SK-N-SH (cell line): Measurements from ENCODE around the gene PLEKHG3. TPM values are rescaled to one million over a fixed set of nuclear protein-coding genes. Genes with fewer than 3 reads are reported as not detected.

Source experiments
- CTCF ChIA-PET: fragments of 300-600, 350-600 bp; formaldehyde crosslinking; extraction: SDS; loops from one replicate; lab custom pipeline; 2021; lab: Yijun Ruan, JAX
- POLR2A ChIA-PET: fragments of 350-600 bp; sonication (Branson Sonifier 250); formaldehyde crosslinking; extraction: SDS; loops from one replicate; lab custom pipeline; 2020; ENCODE audit warnings: antibody characterized with exemption, inconsistent platforms; lab: Yijun Ruan, JAX
- DNase-seq: peaks from one replicate; pipeline ENCODE4 v3.0.0; 2012
- H2AFZ ChIP-seq: fragments of 200-600 bp; sonication (generic); 2 replicates; pipeline ENCODE4 v1.8.1; 2016; ENCODE audit warnings: antibody characterized with exemption, mild to moderate bottlenecking, low read depth
- H3F3A ChIP-seq: fragments of 200-600 bp; sonication (generic); replicated peaks from 2 replicates; pipeline ENCODE3; 2016; ENCODE audit warnings: antibody characterized with exemption, mild to moderate bottlenecking; ENCODE audit not compliant: insufficient read depth
- H3K27ac ChIP-seq, 2 experiments: fragments of 200-500 bp in 1 of 2; fragments of 200-600 bp in 1 of 2; sonication (Bioruptor generic) in 1 of 2; sonication (generic), shearing (Covaris generic) in 1 of 2; 2 replicates each; pipeline versions ENCODE4 v1.5.1 to v1.6.1; 2014 to 2016; ENCODE audit warnings: low read depth in 2 of 2, inconsistent platforms in 1 of 2, low read length in 1 of 2, mild to moderate bottlenecking in 1 of 2, mixed read lengths in 1 of 2
- H3K27me3 ChIP-seq: fragments of 200-600 bp; sonication (generic), shearing (Covaris generic); 2 replicates; pipeline ENCODE4 v1.6.1; 2016; ENCODE audit warnings: mixed run types; ENCODE audit not compliant: insufficient read depth
- H3K36me3 ChIP-seq, 2 experiments: fragments of 200-500 bp in 1 of 2; fragments of 200-600 bp in 1 of 2; sonication (Bioruptor generic) in 1 of 2; sonication (generic) in 1 of 2; replicated peaks in 1 of 2; 2 replicates each; pipeline versions ENCODE3 to v1.5.1; 2014 to 2016; ENCODE audit warnings: low read length in 1 of 2, mild to moderate bottlenecking in 1 of 2; ENCODE audit not compliant: insufficient read depth in 2 of 2, control insufficient read depth in 1 of 2
- H3K4me1 ChIP-seq, 2 experiments: fragments of 200-500 bp in 1 of 2; fragments of 200-600 bp in 1 of 2; sonication (Bioruptor generic) in 1 of 2; sonication (generic), shearing (Covaris generic) in 1 of 2; 2 replicates each; pipeline versions ENCODE4 v1.5.1 to v1.6.1; 2014 to 2016; ENCODE audit warnings: low read depth in 1 of 2, low read length in 1 of 2, mixed run types in 1 of 2; ENCODE audit not compliant: insufficient read depth in 2 of 2, control insufficient read depth in 1 of 2
- H3K4me2 ChIP-seq: fragments of 200-600 bp; sonication (generic), shearing (Covaris generic); 2 replicates; pipeline ENCODE4 v1.6.1; 2017; ENCODE audit warnings: mixed run types
- H3K4me3 ChIP-seq, 2 experiments: fragments of 200-500 bp in 1 of 2; fragments of 200-600 bp in 1 of 2; sonication (Bioruptor generic) in 1 of 2; sonication (generic), shearing (Covaris generic) in 1 of 2; 2 replicates each; pipeline versions ENCODE4 v1.5.1 to v1.8.1; 2014 to 2016; ENCODE audit warnings: low read depth in 2 of 2, inconsistent platforms in 1 of 2, low read length in 1 of 2, mild to moderate bottlenecking in 1 of 2, mixed read lengths in 1 of 2, moderate library complexity in 1 of 2
- H3K79me2 ChIP-seq: fragments of 200-600 bp; sonication (generic); 2 replicates; pipeline ENCODE4 v1.8.1; 2017; ENCODE audit warnings: mild to moderate bottlenecking; ENCODE audit not compliant: insufficient read depth
- H3K9ac ChIP-seq: fragments of 200-600 bp; sonication (generic); 2 replicates; pipeline ENCODE4 v1.6.1; 2017; ENCODE audit warnings: mixed run types
- H3K9me2 ChIP-seq: fragments of 200-600 bp; sonication (generic); 2 replicates; pipeline ENCODE4 v1.6.1; 2017; ENCODE audit warnings: mixed run types
- H3K9me3 ChIP-seq: fragments of 200-600 bp; sonication (generic); 2 replicates; pipeline ENCODE4 v1.6.1; 2017; ENCODE audit warnings: mixed run types, mild to moderate bottlenecking, moderate library complexity
- H4K20me1 ChIP-seq: fragments of 200-600 bp; sonication (generic); 2 replicates; pipeline ENCODE4 v1.6.1; 2017; ENCODE audit warnings: mild to moderate bottlenecking, mixed run types; ENCODE audit not compliant: insufficient read depth
- CHD2 ChIP-seq: fragments of 150-350 bp; IDR thresholded peaks from 2 replicates; pipeline ENCODE4 v1.6.1; 2018; ENCODE audit warnings: low read length; ENCODE audit not compliant: partially characterized antibody
- EP300 ChIP-seq, 2 experiments: IDR thresholded peaks; 2 replicates each; pipeline versions ENCODE4 v1.4.0 to v1.6.1; 2012; ENCODE audit warnings: borderline replicate concordance in 1 of 2, low read depth in 1 of 2, low read length in 1 of 2
- EZH2phosphoT487 ChIP-seq: fragments of 200-600 bp; sonication (generic); IDR thresholded peaks from 2 replicates; pipeline ENCODE4 v1.6.1; 2017; ENCODE audit warnings: low read depth, mixed run types, mild to moderate bottlenecking, antibody characterized with exemption, moderate library complexity, borderline replicate concordance
- MEF2A ChIP-seq: IDR thresholded peaks from 2 replicates; pipeline ENCODE4 v1.4.0; 2012; ENCODE audit warnings: low read depth, borderline replicate concordance
- NFIC ChIP-seq: IDR thresholded peaks from 2 replicates; pipeline ENCODE4 v1.4.0; 2012; ENCODE audit warnings: borderline replicate concordance
- NRF1 ChIP-seq: IDR thresholded peaks from 2 replicates; pipeline ENCODE4 v1.6.1; 2012; ENCODE audit warnings: low read depth, mild to moderate bottlenecking, low read length
- POLR2AphosphoS5 ChIP-seq: IDR thresholded peaks from 2 replicates; pipeline ENCODE4 v1.6.1; 2012; ENCODE audit warnings: low read depth, low read length
- RAD21 ChIP-seq: IDR thresholded peaks from 2 replicates; pipeline ENCODE4 v1.6.1; 2012; ENCODE audit warnings: mild to moderate bottlenecking, low read length
- RXRA ChIP-seq: IDR thresholded peaks from 2 replicates; pipeline ENCODE4 v1.4.0; 2012; ENCODE audit warnings: low read depth, mild to moderate bottlenecking, borderline replicate concordance
- TAF1 ChIP-seq: IDR thresholded peaks from 2 replicates; pipeline ENCODE4 v1.6.1; 2012; ENCODE audit warnings: low read depth, mild to moderate bottlenecking, low read length, moderate library complexity, borderline replicate concordance
- TCF12 ChIP-seq: IDR thresholded peaks from 2 replicates; pipeline ENCODE4 v1.4.0; 2012
- TEAD4 ChIP-seq: IDR thresholded peaks from 2 replicates; pipeline ENCODE4 v1.4.0; 2012; ENCODE audit warnings: mild to moderate bottlenecking, borderline replicate concordance; ENCODE audit not compliant: insufficient read depth
- YY1 ChIP-seq: IDR thresholded peaks from 2 replicates; pipeline ENCODE4 v1.4.0; 2012; ENCODE audit warnings: low read depth, mild to moderate bottlenecking
- WGBS: methylation state at CpG from one replicate; pipeline ENCODE4 v1.1.6; 2017; ENCODE audit warnings: low lambda C conversion rate; 5-methylcytosine and 5-hydroxymethylcytosine counted together
- polyA plus RNA-seq, 3 experiments: library from polyadenylated mRNA; depleted of rRNA; stranded (reverse); fragments of >200 nt; gene quantifications; 2 replicates each; pipeline ENCODE4 v1.2.3, GENCODE V29; 2012
- TF ChIP-seq, protein P1 (sequence below): IDR thresholded peaks from 2 replicates; pipeline ENCODE4 v1.4.0; 2012; ENCODE audit warnings: low read depth, borderline replicate concordance
- TF ChIP-seq, protein P2 (sequence below): IDR thresholded peaks from 2 replicates; pipeline ENCODE4; 2012
- TF ChIP-seq, protein P3 (sequence below): fragments of 150-350 bp; IDR thresholded peaks from 2 replicates; pipeline ENCODE4 v1.6.1; 2017; ENCODE audit warnings: antibody characterized with exemption, low read length, low read depth, borderline replicate concordance
- TF ChIP-seq, protein P4 (sequence below): IDR thresholded peaks from 2 replicates; pipeline ENCODE4 v1.4.0; 2012; ENCODE audit warnings: low read depth

The PLEKHG3 gene
- polyA plus RNA-seq, 1 of the 3 experiments (the other 2 are of a cell fraction) = 5.1 TPM

DNA sequence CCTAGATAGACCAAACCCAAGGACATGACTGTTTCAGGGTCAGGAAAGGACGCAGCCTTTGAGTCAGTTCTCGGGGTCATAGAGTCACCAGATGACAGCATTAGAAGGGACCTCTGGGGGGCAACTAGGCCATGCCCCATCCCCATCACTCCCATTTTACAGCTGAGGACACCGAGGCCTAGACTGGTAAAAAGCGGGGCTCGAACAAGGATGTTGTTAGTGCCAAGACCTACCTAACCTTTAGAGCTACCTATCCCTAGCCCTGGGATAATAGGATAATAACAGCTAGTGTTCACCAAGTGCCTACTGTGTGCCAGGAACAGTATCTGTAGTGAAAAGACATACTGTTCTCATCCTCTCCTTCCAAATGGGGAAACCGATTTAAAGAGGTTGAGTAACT lies 48.7 kb downstream of the PLEKHG3 start:
- POLR2A ChIA-PET = no interaction called here
- H3K27me3 ChIP-seq = no peaks in the 10 kb centered on the region
- no peaks in the 10 kb centered on the region for H3K36me3 ChIP-seq
- peaks cover 6% of the 10 kb centered on the region for H3F3A ChIP-seq
- no peak overlapping the region for H3K9ac ChIP-seq
- peaks cover 2 to 6% of the 10 kb centered on the region in 2 experiments for H3K4me1 ChIP-seq
- H2AFZ ChIP-seq = no peak overlapping the region
- no peak overlapping the region for H3K4me3 ChIP-seq
- no peaks in the 10 kb centered on the region for H3K79me2 ChIP-seq
- TF ChIP-seq TEAD4 = no peak
- no peak for TF ChIP-seq EZH2phosphoT487
- no peak for TF ChIP-seq YY1
- no peak overlapping the region for H3K27ac ChIP-seq
- no peaks in the 10 kb centered on the region for H4K20me1 ChIP-seq
- no peaks in the 10 kb centered on the region for H3K9me2 ChIP-seq
- no peaks in the 10 kb centered on the region for H3K9me3 ChIP-seq
- H3K4me2 ChIP-seq = no peak overlapping the region
- CTCF ChIA-PET = no interaction called here
- DNase-seq = no peak
- WGBS = 96% methylated on average over 4 of the region's 6 CpGs

DNA sequence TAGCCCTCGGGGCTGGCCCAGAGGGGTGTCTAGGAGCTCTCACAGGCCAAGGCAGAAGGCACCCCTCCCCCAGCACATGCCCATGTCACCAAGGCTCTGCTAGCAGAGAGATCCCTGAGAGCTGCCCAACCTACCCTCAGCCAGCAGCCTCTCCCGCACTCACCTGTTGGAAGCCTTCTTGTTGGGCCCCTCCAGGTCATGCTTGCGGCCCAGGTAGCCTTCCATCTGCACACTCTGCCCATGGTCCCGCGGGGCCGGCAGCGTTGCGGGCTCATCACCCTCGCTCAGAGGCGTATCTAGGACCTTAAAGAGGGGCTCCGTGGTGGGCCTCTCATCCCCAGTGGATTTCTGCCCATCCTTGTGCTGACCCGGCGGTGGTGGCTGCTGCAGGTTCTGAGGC lies 49.1 kb downstream of the PLEKHG3 start:
- Histone ChIP-seq H3K27me3 (no peaks in the 10 kb centered on the region), H3F3A (peaks cover 8% of the 10 kb centered on the region), H3K79me2 (no peaks in the 10 kb centered on the region), H2AFZ (no peak overlapping the region), H4K20me1 (no peaks in the 10 kb centered on the region)
- POLR2A ChIA-PET = no interaction called here
- WGBS = 88% methylated on average over 4 of the region's 13 CpGs
- TF ChIP-seq YY1 (no peak), POLR2AphosphoS5 (no peak)
- TF ChIP-seq, protein P1, sequence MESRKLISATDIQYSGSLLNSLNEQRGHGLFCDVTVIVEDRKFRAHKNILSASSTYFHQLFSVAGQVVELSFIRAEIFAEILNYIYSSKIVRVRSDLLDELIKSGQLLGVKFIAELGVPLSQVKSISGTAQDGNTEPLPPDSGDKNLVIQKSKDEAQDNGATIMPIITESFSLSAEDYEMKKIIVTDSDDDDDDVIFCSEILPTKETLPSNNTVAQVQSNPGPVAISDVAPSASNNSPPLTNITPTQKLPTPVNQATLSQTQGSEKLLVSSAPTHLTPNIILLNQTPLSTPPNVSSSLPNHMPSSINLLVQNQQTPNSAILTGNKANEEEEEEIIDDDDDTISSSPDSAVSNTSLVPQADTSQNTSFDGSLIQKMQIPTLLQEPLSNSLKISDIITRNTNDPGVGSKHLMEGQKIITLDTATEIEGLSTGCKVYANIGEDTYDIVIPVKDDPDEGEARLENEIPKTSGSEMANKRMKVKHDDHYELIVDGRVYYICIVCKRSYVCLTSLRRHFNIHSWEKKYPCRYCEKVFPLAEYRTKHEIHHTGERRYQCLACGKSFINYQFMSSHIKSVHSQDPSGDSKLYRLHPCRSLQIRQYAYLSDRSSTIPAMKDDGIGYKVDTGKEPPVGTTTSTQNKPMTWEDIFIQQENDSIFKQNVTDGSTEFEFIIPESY = no peak
- TF ChIP-seq, all 33 proteins: peak for 0
- H3K4me2 ChIP-seq = no peak overlapping the region
- H3K9me3 ChIP-seq = no peaks in the 10 kb centered on the region
- DNase-seq = no peak
- CTCF ChIA-PET = no interaction called here
- H3K9ac ChIP-seq = no peak overlapping the region
- H3K36me3 ChIP-seq = no peaks in the 10 kb centered on the region
- H3K4me3 ChIP-seq = no peak overlapping the region
- H3K9me2 ChIP-seq = no peaks in the 10 kb centered on the region
- H3K27ac ChIP-seq = no peak overlapping the region
- H3K4me1 ChIP-seq = peaks cover 7 to 11% of the 10 kb centered on the region in 2 experiments

DNA sequence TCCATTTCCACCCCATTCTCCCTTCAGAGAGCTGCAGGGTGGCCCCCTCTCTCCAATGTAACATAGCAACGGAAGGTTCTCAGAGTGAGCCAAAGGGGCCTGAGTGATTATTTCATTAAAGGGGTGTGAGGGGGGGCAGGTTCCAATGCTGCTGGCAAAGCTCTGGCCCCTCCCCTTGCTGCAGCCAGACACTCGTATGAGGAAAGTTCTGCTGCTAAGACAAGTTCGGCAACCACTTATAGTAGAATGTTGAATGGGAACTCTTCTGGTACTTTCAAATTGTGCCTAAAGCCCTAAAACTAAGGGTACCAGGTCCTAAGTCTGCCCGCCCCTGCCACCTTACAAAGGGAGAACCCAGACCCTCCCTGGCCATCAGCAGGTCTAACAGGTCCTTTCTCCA lies 49.8 kb downstream of the PLEKHG3 start:
- POLR2A ChIA-PET = no interaction called here
- no peak for DNase-seq
- H3K4me1 ChIP-seq = peaks cover 12 to 17% of the 10 kb centered on the region in 2 experiments
- TF ChIP-seq TAF1 (no peak), NFIC (no peak), EZH2phosphoT487 (no peak), EP300 (IDR thresholded peaks at IDR 0.05; ENCODE audit: borderline replicate concordance in 1 of 2, low read depth in 1 of 2, low read length in 1 of 2) (no peak), RAD21 (no peak), TCF12 (no peak), MEF2A (no peak), YY1 (no peak), NRF1 (no peak), CHD2 (no peak), RXRA (no peak)
- TF ChIP-seq, protein P2, sequence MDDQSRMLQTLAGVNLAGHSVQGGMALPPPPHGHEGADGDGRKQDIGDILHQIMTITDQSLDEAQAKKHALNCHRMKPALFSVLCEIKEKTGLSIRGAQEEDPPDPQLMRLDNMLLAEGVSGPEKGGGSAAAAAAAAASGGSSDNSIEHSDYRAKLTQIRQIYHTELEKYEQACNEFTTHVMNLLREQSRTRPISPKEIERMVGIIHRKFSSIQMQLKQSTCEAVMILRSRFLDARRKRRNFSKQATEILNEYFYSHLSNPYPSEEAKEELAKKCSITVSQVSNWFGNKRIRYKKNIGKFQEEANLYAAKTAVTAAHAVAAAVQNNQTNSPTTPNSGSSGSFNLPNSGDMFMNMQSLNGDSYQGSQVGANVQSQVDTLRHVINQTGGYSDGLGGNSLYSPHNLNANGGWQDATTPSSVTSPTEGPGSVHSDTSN = no peak
- TF ChIP-seq, protein P1 = no peak
- TF ChIP-seq, protein P3, sequence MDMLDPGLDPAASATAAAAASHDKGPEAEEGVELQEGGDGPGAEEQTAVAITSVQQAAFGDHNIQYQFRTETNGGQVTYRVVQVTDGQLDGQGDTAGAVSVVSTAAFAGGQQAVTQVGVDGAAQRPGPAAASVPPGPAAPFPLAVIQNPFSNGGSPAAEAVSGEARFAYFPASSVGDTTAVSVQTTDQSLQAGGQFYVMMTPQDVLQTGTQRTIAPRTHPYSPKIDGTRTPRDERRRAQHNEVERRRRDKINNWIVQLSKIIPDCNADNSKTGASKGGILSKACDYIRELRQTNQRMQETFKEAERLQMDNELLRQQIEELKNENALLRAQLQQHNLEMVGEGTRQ = no peak
- TF ChIP-seq, protein P4, sequence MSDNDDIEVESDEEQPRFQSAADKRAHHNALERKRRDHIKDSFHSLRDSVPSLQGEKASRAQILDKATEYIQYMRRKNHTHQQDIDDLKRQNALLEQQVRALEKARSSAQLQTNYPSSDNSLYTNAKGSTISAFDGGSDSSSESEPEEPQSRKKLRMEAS = no peak

More for the DNA sequence above, 49.8 kb downstream of the PLEKHG3 start:
- no peak overlapping the region for H3K27ac ChIP-seq
- H3K36me3 ChIP-seq = no peaks in the 10 kb centered on the region
- H3K9me3 ChIP-seq = no peaks in the 10 kb centered on the region
- no peaks in the 10 kb centered on the region for H3K79me2 ChIP-seq
- no peaks in the 10 kb centered on the region for H3K9me2 ChIP-seq
- no peaks in the 10 kb centered on the region for H4K20me1 ChIP-seq
- no peak overlapping the region for H2AFZ ChIP-seq
- H3K9ac ChIP-seq = no peak overlapping the region
- WGBS = 100% methylated on average over 4 of the region's 4 CpGs
- H3K4me3 ChIP-seq = no peak overlapping the region
- CTCF ChIA-PET = no interaction called here
- H3F3A ChIP-seq = peaks cover 10% of the 10 kb centered on the region
- H3K27me3 ChIP-seq = no peaks in the 10 kb centered on the region
- H3K4me2 ChIP-seq = no peak overlapping the region
